RPMI7951 (cell line): ENCODE measurements around the gene SLC9A3. TPM values are rescaled to one million over a fixed set of nuclear protein-coding genes. Genes with fewer than 3 reads are reported as not detected.

Experiments
- total RNA-seq: library from RNA; depleted of rRNA; stranded (reverse); fragments of >200 nt; shearing (Covaris generic); gene quantifications from 2 replicates; pipeline ENCODE4 v1.2.3, GENCODE V29; 2014; rRNA removed

SLC9A3 gene
- total RNA-seq, 1 experiment from 2014 or later: 0.84 TPM

Other genes with a start within 250 kb of the SLC9A3 start
- gene AHRR, start 202.7 kb downstream of the SLC9A3 start, total RNA-seq: 51.8 and 62.2 TPM in 2 replicates
- gene EXOC3, start 81.3 kb downstream of the SLC9A3 start, total RNA-seq: 22.7 and 25.2 TPM in 2 replicates
- 3.1 and 3.7 TPM in 2 replicates for gene CEP72, start 87.9 kb upstream of the SLC9A3 start, total RNA-seq
- gene TPPP, start 168.9 kb upstream of the SLC9A3 start, total RNA-seq: 0.72 and 0.98 TPM in 2 replicates